BLaER1 (cell line): ENCODE data around the gene CT47C1.
A peak's percentile ranks its signal among the peaks of the same experiment; 100 is the strongest.

Experiments used
- H3K27ac ChIP-seq: shearing (Covaris generic); formaldehyde crosslinking; 2 replicates; pipeline ENCODE4 v1.8.1; 2022
- H3K27me3 ChIP-seq: shearing (Covaris generic); formaldehyde crosslinking; 2 replicates; pipeline ENCODE4 v1.8.1; 2022
- H3K36me3 ChIP-seq: shearing (Covaris generic); formaldehyde crosslinking; 2 replicates; pipeline ENCODE4 v1.8.1; 2022
- H3K4me1 ChIP-seq: shearing (Covaris generic); formaldehyde crosslinking; 2 replicates; pipeline ENCODE4 v1.8.1; 2022
- H3K4me2 ChIP-seq: shearing (Covaris generic); formaldehyde crosslinking; 2 replicates; pipeline ENCODE4 v1.8.1; 2022
- H3K4me3 ChIP-seq: shearing (Covaris generic); formaldehyde crosslinking; 2 replicates; pipeline ENCODE4 v1.8.1; 2022
- H3K9ac ChIP-seq: shearing (Covaris generic); formaldehyde crosslinking; 2 replicates; pipeline ENCODE4 v1.8.1; 2022
- H3K9me3 ChIP-seq: shearing (Covaris generic); formaldehyde crosslinking; 2 replicates; pipeline ENCODE4 v1.8.1; 2022
- H4K20me1 ChIP-seq: shearing (Covaris generic); formaldehyde crosslinking; 2 replicates; pipeline ENCODE4 v1.8.1; 2022
- Cebpa-rat ChIP-seq: shearing (Covaris generic); IDR thresholded peaks from 2 replicates; pipeline ENCODE4 v1.8.1; 2022

CT47C1 gene

DNA sequence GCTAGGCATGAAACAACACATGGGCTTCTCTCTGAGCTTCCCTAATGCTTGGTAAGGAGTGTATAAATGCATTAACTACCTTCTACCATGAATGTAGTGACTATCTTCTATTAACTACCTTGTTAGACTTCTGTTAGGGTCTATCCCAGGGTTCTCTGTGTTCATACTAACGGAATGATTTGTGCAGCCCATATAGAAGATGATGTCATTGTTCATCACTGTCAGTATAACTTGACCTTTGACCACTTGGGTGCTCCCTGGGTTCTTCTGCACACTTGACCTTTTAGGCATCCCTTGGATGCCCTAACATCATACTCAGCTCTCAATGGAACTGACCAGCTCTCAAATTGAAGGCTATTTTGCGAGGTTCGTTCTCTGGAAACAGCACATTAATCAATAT is 30.8 kb upstream of the CT47C1 start:
- H3K36me3 ChIP-seq, result no peaks in the 10 kb centered on the region
- H3K4me2 ChIP-seq, result no peak overlapping the region
- H3K9me3 ChIP-seq, result no peaks in the 10 kb centered on the region
- no peak for TF ChIP-seq Cebpa-rat
- no peaks in the 10 kb centered on the region for H4K20me1 ChIP-seq
- H3K4me3 ChIP-seq, result no peak overlapping the region
- H3K27ac ChIP-seq, result no peak overlapping the region
- H3K4me1 ChIP-seq, result no peaks in the 10 kb centered on the region
- no peaks in the 10 kb centered on the region for H3K27me3 ChIP-seq
- H3K9ac ChIP-seq, result no peak overlapping the region

GRCh38 chrX:119042996-119043395 is 29.8 kb upstream of the CT47C1 start:
- Histone ChIP-seq H4K20me1 (no peaks in the 10 kb centered on the region), H3K4me1 (no peaks in the 10 kb centered on the region), H3K9ac (no peak overlapping the region), H3K27me3 (no peaks in the 10 kb centered on the region), H3K4me2 (no peak overlapping the region), H3K4me3 (no peak overlapping the region), H3K36me3 (no peaks in the 10 kb centered on the region), H3K27ac (no peak overlapping the region), H3K9me3 (no peaks in the 10 kb centered on the region)
- no peak for TF ChIP-seq Cebpa-rat

- Histone ChIP-seq H3K9me3 (no peaks in the 10 kb centered on the region), H3K4me1 (no peaks in the 10 kb centered on the region), H3K9ac (no peak overlapping the region), H3K27me3 (no peaks in the 10 kb centered on the region), H3K36me3 (no peaks in the 10 kb centered on the region), H3K4me2 (no peak overlapping the region), H4K20me1 (no peaks in the 10 kb centered on the region), H3K27ac (no peak overlapping the region), H3K4me3 (no peak overlapping the region)
- no peak for TF ChIP-seq Cebpa-rat
Measured at GRCh38 chrX:119045884-119046283, 26.9 kb upstream of the CT47C1 start.

GRCh38 chrX:119055687-119056086 is 17.1 kb upstream of the CT47C1 start:
- no peak overlapping the region for H3K4me2 ChIP-seq
- H4K20me1 ChIP-seq, result no peaks in the 10 kb centered on the region

DNA sequence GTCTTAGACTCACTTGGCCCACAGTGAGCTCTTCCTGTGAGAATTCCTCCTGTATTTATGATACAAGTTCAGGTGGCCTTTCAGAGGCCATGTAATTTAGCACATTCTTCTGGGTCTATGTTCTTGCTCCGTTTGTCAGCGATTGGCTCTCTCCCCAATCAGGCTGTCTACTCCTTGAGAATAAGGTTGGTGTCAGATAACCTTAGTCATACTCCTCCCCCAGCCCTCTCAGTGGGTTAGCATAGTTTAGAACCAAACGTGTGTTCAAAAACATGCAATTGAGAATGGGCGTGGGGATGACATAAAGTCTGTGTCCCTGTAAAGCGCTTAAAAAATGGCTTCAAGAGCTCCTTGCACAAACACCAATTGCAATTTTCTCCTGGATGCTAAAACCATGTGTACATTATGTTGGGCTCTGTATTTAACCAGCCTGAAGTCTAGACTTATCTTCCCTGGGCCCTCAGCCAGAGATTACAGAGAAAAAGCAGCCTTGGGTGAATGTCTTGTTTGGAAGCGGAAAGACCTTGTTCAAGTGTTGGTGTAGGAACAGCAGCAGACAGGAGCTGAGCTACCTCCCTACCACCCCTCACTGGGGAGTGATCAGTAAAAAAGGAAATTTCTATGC is 9.9 kb upstream of the CT47C1 start:
- H4K20me1 ChIP-seq, result no peaks in the 10 kb centered on the region
- no peaks in the 10 kb centered on the region for H3K36me3 ChIP-seq
- H3K4me2 ChIP-seq, result no peak overlapping the region
- TF ChIP-seq Cebpa-rat, result no peak
- no peaks in the 10 kb centered on the region for H3K9me3 ChIP-seq
- H3K4me3 ChIP-seq, result no peak overlapping the region
- H3K27me3 ChIP-seq, result no peaks in the 10 kb centered on the region
- peaks cover 21% of the 10 kb centered on the region for H3K4me1 ChIP-seq
- H3K27ac ChIP-seq, result no peak overlapping the region
- H3K9ac ChIP-seq, result no peak overlapping the region

More at GRCh38 chrX:119055687-119056086, 17.1 kb upstream of the CT47C1 start:
- Histone ChIP-seq H3K9me3 (no peaks in the 10 kb centered on the region), H3K27me3 (no peaks in the 10 kb centered on the region), H3K27ac (no peak overlapping the region), H3K4me1 (no peaks in the 10 kb centered on the region), H3K4me3 (no peak overlapping the region), H3K36me3 (no peaks in the 10 kb centered on the region), H3K9ac (no peak overlapping the region)
- no peak for TF ChIP-seq Cebpa-rat

DNA sequence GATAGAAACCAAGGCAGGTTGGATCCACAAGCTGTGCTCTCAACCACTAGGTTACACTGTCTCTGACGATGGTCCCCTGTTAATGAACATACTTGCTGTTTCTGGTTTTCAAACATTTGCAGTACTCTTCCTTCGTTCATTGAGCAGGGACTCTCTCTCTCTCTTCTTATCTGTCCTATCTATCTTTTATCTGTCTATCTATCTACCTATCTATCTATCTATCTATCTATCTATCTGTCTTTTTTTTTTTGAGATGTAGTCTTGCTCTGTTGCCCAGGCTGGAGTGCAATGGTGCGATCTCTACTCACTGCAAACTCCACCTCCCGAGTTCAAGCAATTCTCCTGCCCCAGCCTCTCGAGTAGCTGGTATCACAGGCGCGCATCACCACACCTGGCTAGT is 9.4 kb upstream of the CT47C1 start:
- Histone ChIP-seq H3K9ac (no peak overlapping the region), H3K27ac (no peak overlapping the region)
- TF ChIP-seq Cebpa-rat, result no peak

GRCh38 chrX:119067023-119067739 is 5.6 kb upstream of the CT47C1 start:
- no peak overlapping the region for H3K27ac ChIP-seq
- no peaks in the 10 kb centered on the region for H3K36me3 ChIP-seq
- no peaks in the 10 kb centered on the region for H3K9me3 ChIP-seq
- peaks cover 40% of the 10 kb centered on the region for H3K4me1 ChIP-seq
- no peak overlapping the region for H3K9ac ChIP-seq
- H3K4me3 ChIP-seq, result no peak overlapping the region
- H3K27me3 ChIP-seq, result no peaks in the 10 kb centered on the region
- H4K20me1 ChIP-seq, result no peaks in the 10 kb centered on the region
- no peak for TF ChIP-seq Cebpa-rat
- H3K4me2 ChIP-seq, result peak overlapping the region; percentile 77

More for the DNA sequence above, 9.4 kb upstream of the CT47C1 start:
- no peak overlapping the region for H3K4me2 ChIP-seq
- H4K20me1 ChIP-seq, result no peaks in the 10 kb centered on the region
- peaks cover 27% of the 10 kb centered on the region for H3K4me1 ChIP-seq
- H3K9me3 ChIP-seq, result no peaks in the 10 kb centered on the region
- no peaks in the 10 kb centered on the region for H3K36me3 ChIP-seq
- no peak overlapping the region for H3K4me3 ChIP-seq
- H3K27me3 ChIP-seq, result no peaks in the 10 kb centered on the region

- no peaks in the 10 kb centered on the region for H4K20me1 ChIP-seq
- H3K4me1 ChIP-seq, result peaks cover 40% of the 10 kb centered on the region
- no peaks in the 10 kb centered on the region for H3K36me3 ChIP-seq
- no peak overlapping the region for H3K27ac ChIP-seq
- H3K9ac ChIP-seq, result no peak overlapping the region
- H3K4me2 ChIP-seq, result no peak overlapping the region
- H3K27me3 ChIP-seq, result no peaks in the 10 kb centered on the region
- H3K9me3 ChIP-seq, result 0 out of 2 replicates have a peak, but pooled peaks cover 11% of the 10 kb centered on the region
- TF ChIP-seq Cebpa-rat, result no peak
- no peak overlapping the region for H3K4me3 ChIP-seq
Measured at GRCh38 chrX:119069128-119069527, 3.7 kb upstream of the CT47C1 start.

DNA sequence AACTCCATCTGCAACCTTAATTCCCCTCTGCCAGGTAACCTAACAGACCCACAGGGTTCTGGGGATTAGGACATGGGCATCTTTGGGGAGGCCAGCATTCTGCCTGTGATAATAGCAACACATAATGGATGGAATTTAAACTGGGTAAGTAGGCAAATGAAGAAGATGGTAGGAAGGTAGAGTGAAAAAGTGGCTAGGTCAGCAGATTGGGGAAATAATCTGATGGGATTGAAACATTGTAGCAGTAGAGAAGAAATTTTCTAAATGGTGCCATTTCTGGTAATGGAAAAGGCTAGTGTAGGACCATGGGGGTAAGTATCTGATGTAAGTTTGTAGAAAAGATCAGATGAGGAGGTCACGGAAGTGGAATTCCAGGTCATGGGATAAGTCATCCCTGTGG is 3.0 kb upstream of the CT47C1 start:
- no peak overlapping the region for H3K27ac ChIP-seq
- no peaks in the 10 kb centered on the region for H3K36me3 ChIP-seq
- peaks cover 40% of the 10 kb centered on the region for H3K4me1 ChIP-seq
- no peak overlapping the region for H3K4me3 ChIP-seq
- no peaks in the 10 kb centered on the region for H4K20me1 ChIP-seq
- H3K4me2 ChIP-seq, result no peak overlapping the region
- H3K27me3 ChIP-seq, result no peaks in the 10 kb centered on the region
- H3K9me3 ChIP-seq, result 0 out of 2 replicates have a peak, but pooled peaks cover 11% of the 10 kb centered on the region
- no peak for TF ChIP-seq Cebpa-rat
- no peak overlapping the region for H3K9ac ChIP-seq

DNA sequence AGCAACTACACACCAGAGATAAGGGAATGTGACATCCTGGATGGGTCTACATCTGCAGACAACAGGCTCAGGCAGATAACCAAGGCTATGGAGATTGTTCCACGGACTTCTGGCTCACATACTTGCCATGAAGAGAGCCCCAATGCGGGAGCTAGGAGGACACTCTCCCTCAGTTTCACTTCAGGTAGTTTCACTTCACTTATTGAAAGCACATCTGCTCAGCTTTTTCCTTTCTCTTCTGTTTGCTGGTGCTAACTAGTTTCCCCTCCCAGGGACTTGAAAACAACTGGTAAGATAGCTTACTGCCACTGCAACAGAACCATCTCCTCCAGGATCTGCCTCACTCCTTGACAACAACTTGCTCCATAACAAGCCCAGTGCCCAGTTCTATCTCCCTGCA is 1.4 kb upstream of the CT47C1 start:
- H3K27ac ChIP-seq, result no peak overlapping the region
- peak overlapping the region; percentile 53 for H3K4me2 ChIP-seq
- no peak overlapping the region for H3K9ac ChIP-seq
- no peaks in the 10 kb centered on the region for H4K20me1 ChIP-seq
- H3K9me3 ChIP-seq, result 0 out of 2 replicates have a peak, but pooled peaks cover 11% of the 10 kb centered on the region
- H3K36me3 ChIP-seq, result no peaks in the 10 kb centered on the region
- no peak overlapping the region for H3K4me3 ChIP-seq
- H3K27me3 ChIP-seq, result no peaks in the 10 kb centered on the region
- TF ChIP-seq Cebpa-rat, result no peak
- peaks cover 34% of the 10 kb centered on the region for H3K4me1 ChIP-seq
